Measurements from ENCODE around the gene ASNS.

The ASNS gene

DNA sequence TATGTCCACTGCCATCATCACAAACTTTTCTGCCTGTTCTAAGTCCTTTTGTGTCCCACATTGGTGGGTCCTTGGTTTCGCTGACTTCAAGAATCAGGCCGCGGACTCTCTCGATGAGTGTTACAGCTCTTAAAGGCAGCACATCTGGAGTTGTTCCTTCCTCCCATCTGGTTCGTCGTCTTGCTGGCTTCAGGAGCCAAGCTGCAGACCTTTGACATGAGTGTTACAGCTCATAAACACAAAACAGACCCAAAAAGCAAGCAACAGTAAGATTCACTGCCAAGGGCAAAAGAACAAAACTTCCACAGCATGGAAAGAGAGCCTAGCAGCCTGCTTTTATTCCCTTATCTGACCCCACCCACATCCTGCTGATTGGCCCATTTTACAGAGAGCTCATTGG is 30.2 kb downstream of the ASNS start:
- DNase-seq, result no peak

DNA sequence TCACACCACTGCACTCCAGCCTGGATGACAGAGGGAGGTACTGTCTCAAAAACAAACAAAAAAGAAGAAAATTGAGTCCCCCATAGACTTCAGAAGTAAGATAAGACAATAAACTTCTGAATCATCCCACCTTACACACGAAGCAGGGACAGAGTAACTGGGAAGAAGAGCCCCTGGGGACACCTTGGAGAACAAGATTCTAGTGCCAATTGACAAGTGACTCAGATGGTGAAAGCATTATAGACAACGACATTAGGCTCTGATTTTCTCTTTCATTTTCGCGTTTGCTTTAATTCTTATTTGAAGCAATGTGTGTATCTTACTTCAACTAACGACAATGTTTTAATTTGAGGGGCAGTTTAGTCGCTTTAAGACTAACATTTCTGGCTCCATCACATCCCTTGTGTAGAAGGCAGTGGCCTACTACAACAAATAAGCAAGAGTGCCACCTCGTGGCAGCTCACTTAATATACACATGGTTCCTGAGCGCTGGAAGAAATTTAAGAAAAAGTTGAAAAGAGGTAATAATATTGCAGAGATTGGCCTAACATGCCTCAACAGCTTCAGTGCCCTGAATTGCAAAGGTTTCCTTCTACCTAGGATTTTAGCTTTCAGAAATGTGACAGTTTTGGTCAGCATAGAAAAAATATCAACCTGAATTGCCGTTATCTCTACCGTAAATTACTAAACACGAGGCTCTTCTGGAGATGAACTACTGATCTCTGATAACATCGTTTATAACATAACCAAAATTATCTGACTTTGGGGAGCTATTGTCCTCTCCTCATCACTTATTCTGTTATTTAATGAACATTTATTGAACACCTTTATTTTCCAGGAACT is 36.7 kb downstream of the ASNS start:
- DNase-seq, result peak in 4 of 5 donors; percentile 25 to 54 (median 33)

GRCh38 chr7:97819161-97819560 is 53.0 kb downstream of the ASNS start:
- DNase-seq, result no peak

DNA sequence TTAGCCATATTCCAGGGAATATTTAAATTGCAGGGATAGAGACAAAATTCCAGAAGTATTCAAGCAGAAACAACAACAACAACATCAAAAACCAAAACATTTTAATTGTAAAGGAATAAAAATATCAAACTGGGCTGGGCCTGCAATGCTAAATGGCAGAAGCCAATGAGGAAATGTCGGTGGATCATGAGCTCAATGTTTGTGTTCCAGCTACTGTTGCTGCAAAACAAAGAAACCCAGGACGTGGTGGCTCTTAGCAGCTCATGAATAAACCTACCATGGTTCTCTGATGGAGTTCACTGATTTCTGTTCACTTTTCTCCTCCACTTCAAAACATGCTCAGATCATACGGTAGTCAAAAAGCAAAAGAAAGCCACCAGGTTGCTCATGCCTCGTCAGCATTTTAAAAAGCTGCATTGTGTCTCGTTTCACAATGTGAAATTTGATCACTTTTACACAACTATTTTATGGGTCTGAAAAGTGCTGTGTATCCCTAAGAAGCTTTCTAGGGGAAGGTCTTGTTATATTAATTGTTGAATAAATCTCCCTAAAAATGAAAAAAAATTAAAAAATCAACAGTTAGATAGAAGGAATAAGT is 54.0 kb downstream of the ASNS start:
- no peak for DNase-seq
